ENCODE measurements around the gene CLIP4. TPM values are rescaled to one million over a fixed set of nuclear protein-coding genes. Genes with fewer than 3 reads are reported as not detected.

The CLIP4 gene, protein sequence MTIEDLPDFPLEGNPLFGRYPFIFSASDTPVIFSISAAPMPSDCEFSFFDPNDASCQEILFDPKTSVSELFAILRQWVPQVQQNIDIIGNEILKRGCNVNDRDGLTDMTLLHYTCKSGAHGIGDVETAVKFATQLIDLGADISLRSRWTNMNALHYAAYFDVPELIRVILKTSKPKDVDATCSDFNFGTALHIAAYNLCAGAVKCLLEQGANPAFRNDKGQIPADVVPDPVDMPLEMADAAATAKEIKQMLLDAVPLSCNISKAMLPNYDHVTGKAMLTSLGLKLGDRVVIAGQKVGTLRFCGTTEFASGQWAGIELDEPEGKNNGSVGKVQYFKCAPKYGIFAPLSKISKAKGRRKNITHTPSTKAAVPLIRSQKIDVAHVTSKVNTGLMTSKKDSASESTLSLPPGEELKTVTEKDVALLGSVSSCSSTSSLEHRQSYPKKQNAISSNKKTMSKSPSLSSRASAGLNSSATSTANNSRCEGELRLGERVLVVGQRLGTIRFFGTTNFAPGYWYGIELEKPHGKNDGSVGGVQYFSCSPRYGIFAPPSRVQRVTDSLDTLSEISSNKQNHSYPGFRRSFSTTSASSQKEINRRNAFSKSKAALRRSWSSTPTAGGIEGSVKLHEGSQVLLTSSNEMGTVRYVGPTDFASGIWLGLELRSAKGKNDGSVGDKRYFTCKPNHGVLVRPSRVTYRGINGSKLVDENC
- 10 to 100 TPM; 31.7 to 33.7 TPM for total RNA-seq

GRCh38 chr2:29114946-29115609, at the start of gene CLIP4:
Gene CLIP4, plus strand, starts transcription at chr2:29115415. Its CDS starts 5,974 bp downstream, at chr2:29121389.
- POLR2A ChIA-PET: interaction anchor here (0.9 to 6.3 kb wide), 5 partner anchors 11 to 1031 kb away, joined by 3 to 67 read pairs (median 4); partner anchors contain the start of genes TOGARAM2 and YPEL5
- peaks cover 62% of the 10 kb centered on the region for H3K4me1 Mint-ChIP-seq
- H3K27me3 Mint-ChIP-seq: peaks cover 6% of the 10 kb centered on the region
- DNase-seq: peak; percentile 60
- peaks cover 14% of the 10 kb centered on the region for H3K36me3 Mint-ChIP-seq (ENCODE audit: low read depth)
- peak within 1 kb of the TSS; percentile 97 for H3K27ac Mint-ChIP-seq
- CTCF ChIA-PET: interaction anchor here (2.5 kb wide), 1 partner anchor 15 kb away, joined by 14 read pairs; no protein-coding TSS in a partner anchor
- H3K9me3 Mint-ChIP-seq: no peaks in the 10 kb centered on the region
- H3K4me3 Mint-ChIP-seq: peak within 1 kb of the TSS; percentile 84

DNA sequence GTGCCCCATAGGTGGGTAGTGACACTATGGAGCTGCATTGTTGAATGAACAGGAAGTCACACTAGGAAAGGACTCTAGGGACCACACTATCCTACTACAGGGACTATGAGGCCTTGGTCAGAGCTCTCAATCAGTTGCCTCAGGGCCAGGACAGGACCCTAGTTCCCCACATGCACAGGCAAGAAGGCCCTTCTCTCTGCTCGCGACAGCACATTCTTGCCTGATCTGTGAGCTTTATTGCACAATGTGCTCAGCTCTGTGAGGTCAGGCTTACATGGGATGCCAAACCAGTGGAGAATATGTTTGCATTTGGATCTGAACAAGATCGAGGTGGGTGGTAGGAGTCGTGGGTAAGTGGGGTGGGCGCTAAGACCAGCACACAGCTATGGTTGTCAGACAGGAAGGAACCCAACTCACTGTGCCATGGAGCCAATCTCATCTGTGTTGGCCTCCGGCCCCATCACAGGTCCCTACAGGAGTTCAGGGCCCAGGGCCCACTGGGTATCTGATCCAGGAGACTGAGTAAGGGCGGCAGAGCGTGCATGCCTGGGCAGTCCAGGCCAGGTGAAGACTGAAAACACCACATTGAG, 48.8 kb upstream of the CLIP4 start:
- Mint-ChIP-seq H3K27me3 (no peaks in the 10 kb centered on the region), H3K36me3 (ENCODE audit: low read depth) (no peaks in the 10 kb centered on the region), H3K4me3 (no peak overlapping the region), H3K9me3 (no peaks in the 10 kb centered on the region), H3K4me1 (no peaks in the 10 kb centered on the region), H3K27ac (no peak overlapping the region)
- POLR2A ChIA-PET: interaction anchor here (0.6 kb wide), 1 partner anchor 48 kb away, joined by 3 read pairs; no protein-coding TSS in a partner anchor
- CTCF ChIA-PET: no interaction called here
- DNase-seq: no peak

DNA sequence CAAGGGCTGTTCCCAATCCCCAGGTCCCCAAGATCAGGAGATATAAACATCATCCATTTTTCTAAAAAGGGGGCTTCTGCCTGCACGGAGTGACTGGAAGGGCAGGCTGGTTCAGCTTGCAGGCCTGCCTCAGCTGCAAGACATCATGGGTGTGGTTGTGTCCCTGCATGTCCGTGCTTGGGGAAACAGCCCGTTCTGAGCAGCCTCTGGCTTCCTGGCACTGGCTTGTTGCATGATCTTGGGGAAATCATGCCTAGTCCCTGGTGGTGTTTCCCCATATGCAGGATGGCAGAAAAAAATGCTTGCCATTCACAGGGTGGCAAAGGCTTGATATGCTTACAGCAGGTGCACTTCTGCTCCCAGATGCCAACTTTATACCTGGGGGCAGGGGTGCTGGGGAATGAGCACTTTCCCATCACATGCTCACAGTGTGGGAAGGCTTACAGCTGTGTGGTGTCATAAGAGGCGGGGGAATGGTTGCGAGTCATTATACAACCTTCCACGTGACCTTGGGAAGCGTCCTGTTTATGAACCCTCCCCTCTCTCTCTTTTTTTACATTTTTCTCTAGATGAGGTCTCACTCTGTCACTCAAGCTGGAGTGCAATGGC, 48.1 kb upstream of the CLIP4 start:
- H3K4me3 Mint-ChIP-seq: no peak overlapping the region
- no peaks in the 10 kb centered on the region for H3K4me1 Mint-ChIP-seq
- ChIA-PET POLR2A (interaction anchor here (0.6 kb wide), 1 partner anchor 47 kb away, joined by 3 read pairs; no protein-coding TSS in a partner anchor), CTCF (no interaction called here)
- H3K36me3 Mint-ChIP-seq (ENCODE audit: low read depth): no peaks in the 10 kb centered on the region
- H3K27me3 Mint-ChIP-seq: no peaks in the 10 kb centered on the region
- no peak for DNase-seq
- no peaks in the 10 kb centered on the region for H3K9me3 Mint-ChIP-seq
- H3K27ac Mint-ChIP-seq: no peak overlapping the region

GRCh38 chr2:29068513-29068912, 46.7 kb upstream of the CLIP4 start:
- no peak overlapping the region for H3K27ac Mint-ChIP-seq
- H3K36me3 Mint-ChIP-seq (ENCODE audit: low read depth): no peaks in the 10 kb centered on the region
- ChIA-PET CTCF (no interaction called here), POLR2A (no interaction called here)
- no peak overlapping the region for H3K4me3 Mint-ChIP-seq
- DNase-seq: no peak
- no peaks in the 10 kb centered on the region for H3K27me3 Mint-ChIP-seq
- no peaks in the 10 kb centered on the region for H3K9me3 Mint-ChIP-seq
- no peaks in the 10 kb centered on the region for H3K4me1 Mint-ChIP-seq

DNA sequence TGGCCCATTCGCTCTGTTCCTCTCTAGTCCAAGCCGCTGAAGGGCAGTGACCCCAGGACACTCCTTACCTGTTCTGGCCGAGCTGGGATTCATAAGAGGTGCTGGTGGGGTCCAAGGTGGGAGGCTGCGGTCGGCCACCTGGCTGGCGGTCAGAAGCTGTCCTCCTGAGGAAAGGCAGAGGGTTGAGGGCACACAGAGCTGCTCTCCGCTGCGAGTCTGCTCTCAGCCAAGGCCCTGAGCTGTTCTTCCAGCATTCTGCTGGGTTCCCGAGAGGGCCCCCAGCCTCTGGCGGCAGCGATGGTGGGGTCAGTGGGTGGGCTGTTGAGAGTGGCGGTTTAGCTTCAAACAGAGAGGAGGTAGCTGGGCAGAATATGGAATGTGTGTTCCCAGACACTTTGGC, 44.7 kb upstream of the CLIP4 start:
- CTCF ChIA-PET: no interaction called here
- POLR2A ChIA-PET: no interaction called here

GRCh38 chr2:29071032-29071975, 43.9 kb upstream of the CLIP4 start:
- no peaks in the 10 kb centered on the region for H3K9me3 Mint-ChIP-seq
- H3K4me1 Mint-ChIP-seq: no peaks in the 10 kb centered on the region
- ChIA-PET POLR2A (no interaction called here), CTCF (no interaction called here)
- H3K27me3 Mint-ChIP-seq: no peaks in the 10 kb centered on the region
- H3K27ac Mint-ChIP-seq: no peak overlapping the region
- no peaks in the 10 kb centered on the region for H3K36me3 Mint-ChIP-seq (ENCODE audit: low read depth)
- no peak for DNase-seq
- H3K4me3 Mint-ChIP-seq: no peak overlapping the region

More for the DNA sequence above, 44.7 kb upstream of the CLIP4 start:
- Mint-ChIP-seq H3K27ac (no peak overlapping the region), H3K9me3 (no peaks in the 10 kb centered on the region), H3K4me1 (no peaks in the 10 kb centered on the region), H3K4me3 (no peak overlapping the region), H3K27me3 (no peaks in the 10 kb centered on the region), H3K36me3 (ENCODE audit: low read depth) (no peaks in the 10 kb centered on the region)
- DNase-seq: no peak

DNA sequence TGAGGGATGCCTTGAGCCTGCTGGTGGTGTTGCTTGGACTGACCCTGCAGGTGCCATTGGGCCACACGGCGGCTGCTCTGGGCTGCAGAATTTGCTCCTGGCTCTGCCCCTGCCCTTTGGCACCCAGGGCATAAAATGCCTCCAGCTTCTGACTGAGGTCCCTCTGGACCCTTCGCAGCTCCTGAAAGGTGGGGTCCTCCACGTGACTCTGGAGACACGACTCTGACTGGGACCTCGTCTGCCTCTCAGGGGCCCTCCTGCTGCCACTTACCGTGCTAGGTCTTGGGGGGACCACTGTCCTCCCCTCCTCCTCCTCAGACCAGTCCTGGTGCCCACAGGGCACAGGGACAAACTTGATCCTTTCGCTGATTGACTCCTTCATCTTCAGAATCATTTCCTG, 43.0 kb upstream of the CLIP4 start:
- ChIA-PET CTCF (no interaction called here), POLR2A (no interaction called here)
- Mint-ChIP-seq H3K4me1 (no peaks in the 10 kb centered on the region), H3K4me3 (no peak overlapping the region), H3K27me3 (no peaks in the 10 kb centered on the region), H3K9me3 (no peaks in the 10 kb centered on the region), H3K27ac (no peak overlapping the region), H3K36me3 (ENCODE audit: low read depth) (no peaks in the 10 kb centered on the region)
- DNase-seq: no peak

- H3K4me3 Mint-ChIP-seq: no peak overlapping the region
- ChIA-PET CTCF (interaction anchor here (0.7 to 1.1 kb wide), 2 partner anchors 16 to 58 kb away, joined by 3 read pairs; no protein-coding TSS in a partner anchor), POLR2A (no interaction called here)
- H3K27ac Mint-ChIP-seq: no peak overlapping the region
- no peaks in the 10 kb centered on the region for H3K36me3 Mint-ChIP-seq (ENCODE audit: low read depth)
- H3K9me3 Mint-ChIP-seq: no peaks in the 10 kb centered on the region
- no peaks in the 10 kb centered on the region for H3K4me1 Mint-ChIP-seq
- H3K27me3 Mint-ChIP-seq: no peaks in the 10 kb centered on the region
- DNase-seq: no peak
These were observed 42.1 kb upstream of the CLIP4 start for GRCh38 chr2:29072971-29073725.

DNA sequence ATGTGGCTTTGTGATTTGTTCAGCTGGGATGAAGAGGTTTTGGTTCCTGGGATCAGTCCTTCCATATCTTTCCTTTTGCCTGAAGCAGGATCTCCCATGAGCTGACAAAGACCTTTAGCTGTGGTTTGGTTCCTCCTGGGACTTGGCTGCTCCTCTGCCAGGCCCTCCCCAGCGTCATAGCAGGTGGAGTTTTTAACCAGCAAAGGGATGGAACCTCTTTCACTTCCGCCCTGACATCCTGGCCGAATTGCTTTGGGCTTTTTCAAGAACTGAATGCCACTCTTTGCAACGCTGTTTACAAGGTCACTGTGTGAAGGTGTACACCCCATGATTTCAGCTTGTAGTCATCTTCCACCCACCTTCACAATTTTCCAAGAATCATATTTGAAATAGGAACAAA, 41.3 kb upstream of the CLIP4 start:
- Mint-ChIP-seq H3K4me3 (no peak overlapping the region), H3K36me3 (ENCODE audit: low read depth) (no peaks in the 10 kb centered on the region), H3K27ac (no peak overlapping the region), H3K4me1 (no peaks in the 10 kb centered on the region), H3K27me3 (no peaks in the 10 kb centered on the region), H3K9me3 (no peaks in the 10 kb centered on the region)
- no peak for DNase-seq
- ChIA-PET POLR2A (no interaction called here), CTCF (interaction anchor here (0.7 kb wide), 1 partner anchor 16 kb away, joined by 3 read pairs; no protein-coding TSS in a partner anchor)

DNA sequence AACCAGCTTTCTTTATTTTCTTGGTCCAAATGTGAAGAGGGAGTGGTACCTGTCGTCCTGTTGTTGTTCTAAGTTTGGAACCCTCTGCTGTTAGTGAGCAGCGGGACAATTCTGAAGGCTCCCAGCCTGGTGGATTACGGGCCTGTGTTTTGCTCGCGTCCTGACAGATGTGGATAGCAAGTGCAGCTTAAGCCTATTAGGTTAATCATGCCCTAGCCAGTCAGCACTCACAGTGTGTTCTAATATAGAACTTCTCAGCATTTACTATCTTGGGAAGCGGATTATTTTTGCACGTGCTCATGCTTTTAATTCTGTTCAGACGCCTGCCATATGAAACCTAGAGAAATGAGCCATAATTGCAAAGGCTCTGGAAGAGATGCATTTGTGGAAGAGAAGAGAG, 40.8 kb upstream of the CLIP4 start, which contains the start of gene PCARE:
PCARE (minus strand) TSS at position 113 of the 400 bp plus-strand sequence. CDS start 262 bp downstream, outside the sequence.
- no peaks in the 10 kb centered on the region for H3K27me3 Mint-ChIP-seq
- no peak for DNase-seq
- no peaks in the 10 kb centered on the region for H3K4me1 Mint-ChIP-seq
- no peak within 1 kb of the TSS for H3K4me3 Mint-ChIP-seq
- no peaks in the 10 kb centered on the region for H3K36me3 Mint-ChIP-seq (ENCODE audit: low read depth)
- ChIA-PET CTCF (no interaction called here), POLR2A (no interaction called here)
- H3K27ac Mint-ChIP-seq: no peak within 1 kb of the TSS
- H3K9me3 Mint-ChIP-seq: no peaks in the 10 kb centered on the region

DNA sequence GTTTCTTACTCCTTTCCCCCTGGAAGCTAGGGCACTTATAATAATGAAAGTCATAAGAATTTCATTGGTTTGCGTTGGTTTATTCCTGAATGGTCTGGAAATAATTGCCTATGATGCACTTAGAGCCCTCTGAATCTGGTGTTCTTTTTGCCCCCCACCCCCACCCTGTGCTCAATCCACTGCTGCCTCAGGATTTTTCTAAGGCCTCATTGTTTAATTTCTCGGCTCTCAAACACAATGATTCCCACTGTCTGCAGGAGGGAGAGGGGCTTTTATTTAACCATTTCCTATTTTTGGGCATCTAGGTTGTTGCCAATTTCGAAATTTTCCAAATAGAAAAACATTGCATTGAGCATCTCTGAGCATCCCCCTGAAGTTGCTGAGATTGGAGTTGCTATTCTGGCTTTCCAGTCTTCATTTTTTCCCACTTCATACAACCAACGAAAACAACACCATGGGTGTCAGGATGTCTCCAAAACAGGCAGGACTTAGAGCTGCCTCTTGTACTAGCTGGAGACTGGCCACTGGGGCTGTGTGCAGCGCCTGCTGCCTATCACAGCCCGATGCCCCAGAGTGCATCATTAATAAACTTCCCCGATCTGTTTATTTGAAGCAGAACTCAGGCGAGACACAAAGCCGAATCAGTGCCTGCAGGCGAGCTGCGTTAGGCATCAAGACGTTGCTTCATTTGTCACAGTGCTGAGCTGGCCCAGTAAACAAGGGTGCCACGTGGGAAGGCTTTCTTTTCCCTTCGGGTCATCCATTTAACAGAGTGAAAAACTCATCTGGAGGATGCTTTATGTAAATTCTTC, 39.1 kb upstream of the CLIP4 start:
- no peaks in the 10 kb centered on the region for H3K36me3 Mint-ChIP-seq (ENCODE audit: low read depth)
- H3K27me3 Mint-ChIP-seq: no peaks in the 10 kb centered on the region
- H3K27ac Mint-ChIP-seq: no peak overlapping the region
- CTCF ChIA-PET: interaction anchor here (1.6 kb wide), 1 partner anchor 117 kb away, joined by 6 read pairs; no protein-coding TSS in a partner anchor
- H3K4me3 Mint-ChIP-seq: no peak overlapping the region
- POLR2A ChIA-PET: no interaction called here
- H3K4me1 Mint-ChIP-seq: no peaks in the 10 kb centered on the region
- DNase-seq: no peak
- peaks cover 3% of the 10 kb centered on the region for H3K9me3 Mint-ChIP-seq
